Measurements from ENCODE around the gene MBP. TPM values are rescaled to one million over a fixed set of nuclear protein-coding genes. Genes with fewer than 3 reads are reported as not detected.

The MBP gene
- polyA plus RNA-seq, 3 donors from 2014 or later, result 187 to 403 (median 297) TPM

DNA sequence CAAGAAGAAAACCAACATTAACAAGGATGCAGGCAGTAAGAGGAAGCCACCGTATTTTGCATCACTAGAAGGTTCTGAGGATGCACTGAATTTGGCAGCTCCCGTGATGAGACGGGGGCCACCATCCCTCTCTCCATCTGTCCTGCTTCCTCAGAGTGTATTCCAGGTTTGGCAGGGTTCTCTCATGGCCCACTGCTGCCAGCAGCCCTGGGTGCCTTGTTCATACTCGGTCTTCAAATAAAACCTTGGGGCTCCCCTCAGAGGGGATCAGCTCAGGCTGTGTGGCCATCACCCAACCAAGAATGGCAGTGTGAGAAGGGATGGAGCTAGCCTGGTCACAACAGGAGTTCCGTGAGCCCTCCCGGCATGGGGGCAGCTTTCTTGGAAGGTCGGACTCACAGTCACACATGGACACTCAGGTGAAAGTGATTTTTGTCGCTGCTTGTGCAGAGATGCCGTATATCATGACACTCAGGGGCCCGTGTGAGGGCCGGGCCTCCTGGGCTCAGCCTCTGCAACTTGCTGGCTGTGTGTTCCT lies 12.8 kb upstream of the MBP start:
- peaks cover 3 to 5% (median 3%) of the 10 kb centered on the region in 3 donors for H3K27me3 Mint-ChIP-seq (ENCODE audit: low read depth in 3 of 3)
- peak overlapping the region in 1 of 6 donors; percentile 92 for H3K27ac Mint-ChIP-seq
- H3K9me3 Mint-ChIP-seq, result peaks cover 0 to 10% (median 7%) of the 10 kb centered on the region in 6 donors
- DNase-seq, result no peak
- peaks cover 0 to 14% (median 5%) of the 10 kb centered on the region in 3 donors for H3K36me3 Mint-ChIP-seq
- no peak overlapping the region for H3K4me3 Mint-ChIP-seq
- peaks cover 66 to 68% of the 10 kb centered on the region in 2 donors for H3K4me1 Mint-ChIP-seq

DNA sequence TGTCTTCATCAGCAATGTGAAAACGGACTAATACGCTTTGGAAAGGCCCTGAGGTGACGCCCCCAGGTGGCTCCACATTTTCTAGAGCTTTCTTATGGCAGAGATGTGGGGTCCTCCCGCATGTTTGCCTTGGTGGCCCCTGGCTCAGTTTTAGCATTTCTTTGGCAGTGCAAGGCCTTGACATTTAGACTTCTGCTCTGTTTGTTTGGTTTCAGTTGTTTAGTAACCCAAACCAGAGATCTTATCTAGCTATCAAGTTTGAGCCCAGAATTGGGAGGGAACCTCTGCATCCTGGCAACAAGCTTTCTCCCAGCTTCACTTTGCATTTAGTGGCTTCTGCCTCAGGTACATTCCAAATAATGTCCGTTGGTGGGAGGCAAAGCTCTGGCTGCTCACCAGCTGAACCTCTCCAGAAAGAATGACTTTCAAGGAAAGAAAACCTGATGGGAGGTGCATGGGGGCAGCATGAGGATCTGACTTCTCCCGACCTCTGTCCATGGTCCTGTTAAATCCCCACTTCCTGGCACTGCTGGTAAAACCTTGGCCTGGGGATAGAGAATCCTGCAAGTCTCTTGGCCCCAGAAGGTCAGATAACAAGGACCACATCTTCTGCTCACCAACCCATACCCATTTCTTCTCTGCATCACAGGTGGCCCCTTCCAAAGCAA lies 12.0 kb upstream of the MBP start:
- peaks cover 3 to 7% (median 5%) of the 10 kb centered on the region in 3 donors for H3K27me3 Mint-ChIP-seq (ENCODE audit: low read depth in 3 of 3)
- peaks cover 73 to 76% of the 10 kb centered on the region in 2 donors for H3K4me1 Mint-ChIP-seq
- no peak overlapping the region for H3K27ac Mint-ChIP-seq
- H3K36me3 Mint-ChIP-seq, result peaks cover 0 to 14% (median 5%) of the 10 kb centered on the region in 3 donors
- no peak overlapping the region for H3K4me3 Mint-ChIP-seq
- H3K9me3 Mint-ChIP-seq, result peaks cover 0 to 10% (median 7%) of the 10 kb centered on the region in 6 donors
- DNase-seq, result no peak

DNA sequence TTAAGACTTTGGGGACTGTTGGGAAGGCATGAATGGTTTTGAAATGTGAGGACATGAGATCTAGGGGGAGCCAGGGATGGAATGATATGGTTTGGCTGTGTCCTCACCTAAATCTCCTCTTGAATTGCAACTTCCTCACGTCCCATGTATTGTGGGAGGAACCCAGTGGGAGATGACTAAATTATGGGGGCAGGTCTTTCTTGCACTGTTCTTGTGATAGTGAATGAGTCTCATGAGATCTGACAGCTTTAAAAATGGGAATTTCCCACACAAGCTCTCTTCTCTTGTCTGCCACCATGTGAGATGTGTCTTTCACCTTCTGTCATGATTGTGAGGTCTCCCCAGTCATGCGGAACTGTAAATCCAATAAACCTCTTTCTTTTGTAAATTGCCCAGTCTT lies 11.5 kb upstream of the MBP start:
- Mint-ChIP-seq H3K27ac (peak overlapping the region in 2 of 6 donors; percentile 21 to 78), H3K4me3 (no peak overlapping the region), H3K36me3 (peaks cover 0 to 14% (median 5%) of the 10 kb centered on the region in 3 donors), H3K9me3 (peaks cover 0 to 10% (median 7%) of the 10 kb centered on the region in 6 donors), H3K4me1 (peaks cover 75 to 78% of the 10 kb centered on the region in 2 donors), H3K27me3 (ENCODE audit: low read depth in 3 of 3) (peaks cover 3 to 9% (median 6%) of the 10 kb centered on the region in 3 donors)
- no peak for DNase-seq

DNA sequence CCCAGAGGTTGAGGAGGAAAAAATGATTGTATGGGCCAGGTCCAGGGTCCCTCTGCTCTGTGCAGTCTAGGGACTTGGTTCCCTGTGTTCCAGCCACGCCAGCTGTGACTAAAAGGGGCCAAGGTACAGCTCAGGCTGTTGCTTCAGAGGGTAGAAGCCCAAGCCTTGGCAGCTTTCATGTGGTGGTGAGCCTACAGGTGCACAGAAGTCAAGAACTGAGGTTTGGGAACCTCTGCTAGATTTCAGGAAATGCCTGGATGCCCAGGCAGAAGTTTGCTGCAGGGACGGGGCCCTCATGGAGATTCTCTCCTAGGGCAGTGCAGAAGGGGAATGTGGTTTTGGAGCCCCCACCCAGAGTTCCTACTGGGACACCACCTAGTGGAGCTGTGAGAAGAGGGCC lies 10.6 kb upstream of the MBP start:
- no peak for DNase-seq
- Mint-ChIP-seq H3K36me3 (peaks cover 0 to 14% (median 5%) of the 10 kb centered on the region in 3 donors), H3K27me3 (ENCODE audit: low read depth in 3 of 3) (peaks cover 3 to 9% (median 6%) of the 10 kb centered on the region in 3 donors), H3K4me3 (no peak overlapping the region), H3K27ac (no peak overlapping the region), H3K4me1 (peaks cover 73 to 81% of the 10 kb centered on the region in 2 donors), H3K9me3 (peaks cover 0 to 10% (median 7%) of the 10 kb centered on the region in 6 donors)

DNA sequence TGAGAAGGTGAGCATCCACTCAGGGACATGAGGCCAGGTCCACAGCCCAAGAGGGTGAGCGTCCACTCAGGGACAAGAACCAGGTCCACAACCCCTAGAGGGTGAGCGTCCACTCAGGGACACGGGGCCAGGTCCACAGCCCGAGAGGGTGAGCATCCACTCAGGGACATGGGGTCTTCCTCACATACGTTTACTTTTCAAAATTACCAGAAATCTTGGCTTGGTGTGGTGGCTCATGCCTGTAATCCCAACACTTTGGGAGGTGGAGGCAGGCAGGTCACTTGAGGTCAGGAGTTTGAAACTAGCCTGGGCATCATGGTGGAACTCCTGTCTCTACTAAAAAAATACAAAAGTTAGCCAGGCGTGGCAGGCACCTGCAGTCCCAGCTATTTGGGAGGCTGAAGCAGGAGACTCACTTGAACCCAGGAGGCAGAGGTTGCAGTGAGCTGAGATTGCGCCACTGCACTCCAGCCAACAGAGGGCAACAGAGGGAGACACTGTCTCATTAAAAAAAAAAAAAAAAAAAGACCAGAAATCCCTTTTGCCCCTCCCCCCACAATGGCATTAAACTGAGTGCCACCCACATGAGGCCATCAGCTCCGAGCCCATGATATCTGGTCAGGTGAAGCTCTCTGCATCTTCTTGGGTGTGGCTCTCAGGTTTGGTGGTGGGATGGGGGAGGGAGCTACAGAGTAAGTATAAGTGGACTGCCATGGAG lies 9.0 kb upstream of the MBP start:
- peaks cover 3 to 10% (median 6%) of the 10 kb centered on the region in 3 donors for H3K27me3 Mint-ChIP-seq (ENCODE audit: low read depth in 3 of 3)
- H3K36me3 Mint-ChIP-seq, result peaks cover 0 to 14% (median 5%) of the 10 kb centered on the region in 3 donors
- no peak for DNase-seq
- H3K9me3 Mint-ChIP-seq, result peaks cover 0 to 10% (median 7%) of the 10 kb centered on the region in 6 donors
- peaks cover 71 to 81% of the 10 kb centered on the region in 2 donors for H3K4me1 Mint-ChIP-seq
- H3K27ac Mint-ChIP-seq, result peak overlapping the region in 2 of 6 donors; percentile 68 to 79
- H3K4me3 Mint-ChIP-seq, result peak overlapping the region in 1 of 5 donors; percentile 6

DNA sequence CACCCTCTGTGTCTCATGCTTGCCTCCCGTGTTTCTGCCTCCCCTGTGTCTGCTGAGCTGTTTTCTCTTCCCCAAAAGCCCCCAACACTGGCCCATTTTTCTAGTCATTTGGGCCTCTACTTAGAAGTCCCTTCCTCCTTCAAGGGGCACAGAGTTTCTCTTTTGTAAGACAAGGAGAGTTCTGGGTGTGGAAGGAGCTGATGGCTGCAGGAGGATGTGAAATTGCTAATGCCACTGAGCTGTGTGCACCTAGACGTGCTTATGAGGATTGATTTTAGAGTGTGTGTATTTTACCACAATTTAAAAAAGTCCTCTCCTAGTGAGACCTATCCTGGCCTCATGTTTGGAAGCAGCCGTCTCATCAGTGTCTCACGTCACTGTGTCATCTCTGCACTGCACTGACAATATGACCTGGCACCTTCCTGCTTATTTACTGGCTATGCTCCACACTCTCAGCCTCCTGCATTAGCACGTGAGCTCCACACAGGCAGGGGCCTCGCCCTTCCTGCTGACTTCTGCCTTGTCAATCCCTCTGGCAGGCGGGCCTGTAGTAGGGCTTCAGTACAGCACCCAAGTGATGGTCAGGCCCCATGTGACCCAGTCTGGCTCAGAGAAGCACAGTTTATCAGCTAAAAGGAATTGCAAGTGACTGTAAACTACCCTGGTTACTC lies 8.0 kb upstream of the MBP start:
- Mint-ChIP-seq H3K4me3 (peak overlapping the region in 4 of 5 donors; percentile 4 to 21 (median 6)), H3K27ac (peak overlapping the region; percentile 12 to 83 (median 68)), H3K27me3 (ENCODE audit: low read depth in 3 of 3) (peaks cover 1 to 10% (median 6%) of the 10 kb centered on the region in 3 donors), H3K36me3 (peaks cover 0 to 14% (median 5%) of the 10 kb centered on the region in 3 donors), H3K4me1 (peaks cover 70 to 81% of the 10 kb centered on the region in 2 donors), H3K9me3 (peaks cover 0 to 10% (median 7%) of the 10 kb centered on the region in 6 donors)
- DNase-seq, result no peak

DNA sequence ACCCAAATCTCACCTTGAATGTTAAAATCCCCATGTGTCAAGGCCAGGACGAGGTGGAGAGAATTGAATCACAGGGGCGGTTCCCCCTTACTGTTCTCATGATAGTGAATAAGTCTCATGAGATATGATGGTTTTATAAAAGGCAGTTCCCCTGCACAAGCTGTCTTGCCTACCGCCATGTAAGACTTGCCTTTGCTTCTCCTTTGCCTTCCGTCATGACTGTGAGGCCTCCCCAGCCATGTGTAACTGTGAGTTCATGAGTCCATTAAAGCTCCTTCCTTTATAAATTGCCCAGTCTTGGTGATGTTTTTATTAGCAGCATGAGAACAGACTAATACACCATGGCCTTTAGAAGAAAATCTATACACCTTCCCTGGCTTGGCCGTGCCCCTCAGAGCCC lies 7.4 kb upstream of the MBP start:
- H3K36me3 Mint-ChIP-seq, result peaks cover 0 to 14% (median 5%) of the 10 kb centered on the region in 3 donors
- H3K9me3 Mint-ChIP-seq, result peaks cover 0 to 10% (median 7%) of the 10 kb centered on the region in 6 donors
- peaks cover 72 to 82% of the 10 kb centered on the region in 2 donors for H3K4me1 Mint-ChIP-seq
- H3K27ac Mint-ChIP-seq, result peak overlapping the region in 5 of 6 donors; percentile 36 to 69 (median 50)
- H3K27me3 Mint-ChIP-seq (ENCODE audit: low read depth in 3 of 3), result peaks cover 1 to 10% (median 6%) of the 10 kb centered on the region in 3 donors
- peak overlapping the region in 1 of 5 donors; percentile 17 for H3K4me3 Mint-ChIP-seq
- no peak for DNase-seq

DNA sequence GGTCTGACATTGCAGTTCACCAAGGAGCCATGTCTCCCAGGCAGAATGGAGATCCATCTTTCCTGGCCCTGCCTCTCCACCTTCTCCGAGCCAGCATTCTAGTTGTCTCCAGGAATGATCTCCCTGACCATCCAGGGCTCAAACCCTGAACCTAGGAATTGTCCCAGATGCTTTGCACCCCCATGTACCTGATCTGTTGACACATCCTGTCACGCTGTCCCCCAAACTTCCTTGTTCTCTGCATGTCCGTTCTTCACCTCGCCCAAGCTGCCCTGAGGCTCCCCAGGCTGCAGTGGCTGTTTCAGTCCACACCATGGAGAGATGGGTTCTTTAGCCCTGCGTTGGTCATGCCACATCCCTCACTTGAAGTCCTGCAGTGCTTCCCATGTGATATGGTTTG lies 7.0 kb upstream of the MBP start:
- H3K4me1 Mint-ChIP-seq, result peaks cover 73 to 82% of the 10 kb centered on the region in 2 donors
- peaks cover 0 to 14% (median 5%) of the 10 kb centered on the region in 3 donors for H3K36me3 Mint-ChIP-seq

DNA sequence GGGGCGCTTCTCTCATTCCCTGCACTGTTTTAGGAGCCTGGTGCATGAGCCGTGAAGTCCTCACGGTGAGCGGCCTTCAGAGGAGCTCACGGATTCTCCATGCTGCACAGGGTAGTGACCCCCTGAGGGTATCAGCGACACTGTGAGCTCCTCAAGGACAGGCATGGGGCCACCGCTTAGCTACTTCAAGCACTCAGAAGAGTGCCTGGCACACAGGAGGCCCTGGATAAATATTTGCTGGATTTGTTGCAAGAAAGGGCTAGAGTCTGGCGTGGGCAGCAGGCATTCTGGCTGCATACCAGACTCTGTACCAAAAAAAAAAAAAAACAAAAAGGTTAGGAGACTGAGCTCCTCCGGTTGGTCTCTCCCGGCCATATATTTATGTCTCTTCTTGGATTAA lies 5.7 kb upstream of the MBP start:
- peaks cover 0 to 7% (median 5%) of the 10 kb centered on the region in 3 donors for H3K36me3 Mint-ChIP-seq
- peaks cover 0 to 10% (median 4%) of the 10 kb centered on the region in 6 donors for H3K9me3 Mint-ChIP-seq
- peaks cover 76 to 84% of the 10 kb centered on the region in 2 donors for H3K4me1 Mint-ChIP-seq
- no peak for DNase-seq
- H3K27me3 Mint-ChIP-seq (ENCODE audit: low read depth in 3 of 3), result peaks cover 0 to 16% (median 5%) of the 10 kb centered on the region in 3 donors
- H3K4me3 Mint-ChIP-seq, result no peak overlapping the region
- peak overlapping the region in 1 of 6 donors; percentile 6 for H3K27ac Mint-ChIP-seq

More for the DNA sequence above, 7.0 kb upstream of the MBP start:
- no peak overlapping the region for H3K4me3 Mint-ChIP-seq
- peaks cover 0 to 10% (median 7%) of the 10 kb centered on the region in 6 donors for H3K9me3 Mint-ChIP-seq
- H3K27me3 Mint-ChIP-seq (ENCODE audit: low read depth in 3 of 3), result peaks cover 1 to 10% (median 5%) of the 10 kb centered on the region in 3 donors
- H3K27ac Mint-ChIP-seq, result peak overlapping the region in 2 of 6 donors; percentile 68 to 69
- DNase-seq, result no peak

DNA sequence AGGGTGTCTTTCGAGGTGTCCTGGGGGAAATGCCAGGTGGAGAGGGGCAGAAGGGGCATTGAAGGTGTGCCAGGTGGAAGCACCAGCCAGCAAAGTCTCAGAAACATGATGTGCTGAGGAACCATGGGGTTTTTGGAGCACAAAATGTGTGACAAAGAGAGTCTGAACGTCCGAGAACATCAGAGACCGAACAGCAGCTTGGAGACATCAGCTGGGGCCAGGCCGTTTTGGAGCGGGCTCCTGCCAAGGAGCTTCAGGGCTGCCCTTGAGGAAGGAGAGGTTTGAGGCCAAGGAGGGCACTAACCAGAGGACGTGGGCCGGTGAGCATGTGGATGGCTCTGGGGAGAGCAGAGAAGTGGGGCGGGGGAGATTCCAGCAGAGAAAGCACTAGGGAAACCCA lies 5.3 kb upstream of the MBP start:
- H3K27me3 Mint-ChIP-seq (ENCODE audit: low read depth in 3 of 3), result peaks cover 0 to 19% (median 5%) of the 10 kb centered on the region in 3 donors
- H3K27ac Mint-ChIP-seq, result peak overlapping the region in 2 of 6 donors; percentile 58 to 60
- peaks cover 0 to 7% (median 4%) of the 10 kb centered on the region in 3 donors for H3K36me3 Mint-ChIP-seq
- no peak overlapping the region for H3K4me3 Mint-ChIP-seq
- DNase-seq, result no peak
- H3K4me1 Mint-ChIP-seq, result peaks cover 77 to 86% of the 10 kb centered on the region in 2 donors
- H3K9me3 Mint-ChIP-seq, result peaks cover 0 to 8% (median 4%) of the 10 kb centered on the region in 6 donors

DNA sequence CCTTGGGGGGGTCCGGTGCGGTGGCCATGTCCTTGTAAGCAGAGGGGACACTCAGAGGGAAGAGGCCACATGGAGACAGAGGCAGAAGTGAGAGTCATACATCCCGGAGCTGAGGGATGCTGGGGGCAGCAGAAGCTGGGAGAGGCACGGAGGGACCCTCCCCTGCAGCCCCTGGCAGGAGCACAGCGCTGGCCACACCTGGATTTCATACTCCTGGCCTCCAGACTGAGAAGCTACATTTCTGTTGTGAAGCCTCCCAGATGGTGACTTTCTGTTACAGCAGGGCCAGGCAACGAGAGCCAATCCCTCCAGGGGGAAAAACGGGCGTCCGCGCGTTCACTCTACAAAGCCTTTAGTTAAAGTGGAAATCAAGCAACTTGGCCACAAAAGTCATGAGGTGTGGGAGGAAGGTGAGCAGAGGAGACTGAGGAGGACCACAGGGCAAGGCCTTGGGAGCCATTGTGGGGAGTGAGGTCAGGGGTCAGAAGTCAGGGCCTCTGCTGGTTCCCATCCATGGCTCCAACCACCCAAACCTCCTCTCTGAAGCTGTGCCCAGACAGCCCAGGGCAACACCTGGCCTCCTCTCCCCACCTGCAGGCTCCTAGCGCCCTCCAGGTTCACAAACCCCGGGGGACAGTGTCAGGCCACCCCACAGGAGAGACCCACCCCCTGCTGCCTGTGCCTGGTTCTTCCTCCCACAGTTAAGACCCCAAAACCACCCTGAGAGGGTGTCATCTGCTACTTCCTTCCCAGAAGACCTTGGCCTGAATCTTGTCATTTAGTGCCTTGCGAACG lies 4.5 kb upstream of the MBP start:
- Mint-ChIP-seq H3K27ac (peak overlapping the region in 5 of 6 donors; percentile 58 to 80 (median 61)), H3K27me3 (ENCODE audit: low read depth in 3 of 3) (peaks cover 0 to 19% (median 5%) of the 10 kb centered on the region in 3 donors), H3K36me3 (no peaks in the 10 kb centered on the region), H3K4me1 (peaks cover 70 to 80% of the 10 kb centered on the region in 2 donors), H3K9me3 (peaks cover 0 to under 1% (median 0%) of the 10 kb centered on the region in 6 donors), H3K4me3 (peak overlapping the region in 4 of 5 donors; percentile 5 to 62 (median 47))
- DNase-seq, result no peak

DNA sequence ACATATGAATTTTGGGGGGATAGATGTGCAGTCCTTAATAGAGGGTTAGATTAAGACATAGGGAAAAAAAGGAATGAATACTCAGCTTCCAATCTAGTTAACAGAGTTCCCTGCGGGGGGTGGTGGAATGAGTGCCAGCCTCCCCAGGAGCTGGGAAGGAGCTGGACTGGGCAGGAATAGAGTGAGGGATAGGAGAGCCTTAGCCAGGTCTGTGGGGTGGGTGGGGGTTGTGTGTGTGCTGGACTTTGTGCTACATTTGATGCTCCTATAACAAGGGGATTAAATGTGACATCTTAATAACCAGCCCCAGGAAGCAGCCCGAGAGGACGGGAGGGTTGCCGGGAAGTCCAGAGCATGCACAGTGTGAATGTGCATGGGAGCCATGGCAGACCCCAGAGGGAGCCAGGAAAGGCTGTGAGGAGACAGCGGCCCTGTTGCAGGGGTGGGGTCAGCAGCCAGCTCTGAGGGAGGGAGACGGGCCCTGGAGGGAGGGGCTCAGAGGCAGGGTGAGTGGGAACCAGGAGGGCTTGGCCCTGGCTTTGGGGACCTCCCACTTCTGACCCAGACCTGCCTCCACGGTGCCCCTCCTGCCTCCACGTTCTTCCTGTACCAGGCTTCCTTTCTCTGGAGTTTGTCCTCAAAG lies 3.6 kb upstream of the MBP start:
- Mint-ChIP-seq H3K4me1 (peaks cover 63 to 72% of the 10 kb centered on the region in 2 donors), H3K27me3 (ENCODE audit: low read depth in 3 of 3) (peaks cover under 1 to 18% (median 8%) of the 10 kb centered on the region in 3 donors), H3K36me3 (peaks cover under 1 to 1% (median under 1%) of the 10 kb centered on the region in 3 donors), H3K27ac (peak overlapping the region in 1 of 6 donors; percentile 40), H3K9me3 (no peaks in the 10 kb centered on the region), H3K4me3 (peak overlapping the region in 1 of 5 donors; percentile 44)
- DNase-seq, result no peak
